ENCODE data around the gene AP2B1. TPM values are rescaled to one million over a fixed set of nuclear protein-coding genes. Genes with fewer than 3 reads are reported as not detected.

The AP2B1 gene
- total and polyA plus RNA-seq, 9 of the 15 experiments (the other 6 are each of a cell fraction or from before 2014, with no cell fraction given) = 60.1 to 287 (median 105) TPM

GRCh38 chr17:35578197-35578928 lies 8.8 kb upstream of the AP2B1 start, which contains the start of gene PEX12 (continued):
- TF ChIP-seq EP400 (IDR thresholded peaks at IDR 0.05) (peak; percentile 98), HDAC1 (IDR thresholded peaks at IDR 0.05) (peak in 1 of 2 experiments; percentile 89; a peak in 2 of 4 replicates), RFX1 (IDR thresholded peaks at IDR 0.05) (no peak), RHOXF2B (CRISPR knock-in tag; conservative IDR thresholded peaks at IDR 0.05) (no peak), MCM3 (IDR thresholded peaks at IDR 0.05) (no peak), ZNF175 (CRISPR knock-in tag; IDR thresholded peaks at IDR 0.05; ENCODE audit: low read depth) (peak; percentile 19; the same call in 1 of the 2 replicates), ELF4 (CRISPR knock-in tag; IDR thresholded peaks at IDR 0.05) (peak; percentile 86), ZNF766 (CRISPR knock-in tag; conservative IDR thresholded peaks at IDR 0.05) (no peak; the same call in 1 of the 2 replicates), RBM34 (IDR thresholded peaks at IDR 0.05; ENCODE audit: borderline replicate concordance, insufficient read depth, low read length) (no peak), ZNF253 (CRISPR knock-in tag; conservative IDR thresholded peaks at IDR 0.05) (no peak), TAF9B (IDR thresholded peaks at IDR 0.05; ENCODE audit: partially characterized antibody) (peak; percentile 88), EHMT2 (IDR thresholded peaks at IDR 0.05) (no peak), KAT2B (IDR thresholded peaks at IDR 0.05; ENCODE audit: low read depth, low read length) (no peak), TCF7L2 (IDR thresholded peaks at IDR 0.05; ENCODE audit: low read depth, low read length) (no peak), ZNF134 (CRISPR knock-in tag; conservative IDR thresholded peaks at IDR 0.05) (no peak), CREB3L1 (IDR thresholded peaks at IDR 0.05; ENCODE audit: borderline replicate concordance, low read depth) (peak; percentile 99), C11orf30 (IDR thresholded peaks at IDR 0.05; ENCODE audit: low read depth) (peak; percentile 92), HMG20A (CRISPR knock-in tag; conservative IDR thresholded peaks at IDR 0.05) (no peak), ZNF263 (CRISPR knock-in tag; IDR thresholded peaks at IDR 0.05; ENCODE audit: borderline replicate concordance) (peak; percentile 21; the same call in 1 of the 2 replicates), SUPT5H (IDR thresholded peaks at IDR 0.05) (peak; percentile 92), CREB1 (IDR thresholded peaks at IDR 0.05) (peak; percentile 97), CREB1 (CRISPR knock-in tag; IDR thresholded peaks at IDR 0.05) (peak; percentile 80), RUNX1 (IDR thresholded peaks at IDR 0.05; ENCODE audit: low read depth) (no peak), PHB (CRISPR knock-in tag; IDR thresholded peaks at IDR 0.05) (no peak; the same call in 1 of the 2 replicates)
- TF ChIP-seq, protein P1, sequence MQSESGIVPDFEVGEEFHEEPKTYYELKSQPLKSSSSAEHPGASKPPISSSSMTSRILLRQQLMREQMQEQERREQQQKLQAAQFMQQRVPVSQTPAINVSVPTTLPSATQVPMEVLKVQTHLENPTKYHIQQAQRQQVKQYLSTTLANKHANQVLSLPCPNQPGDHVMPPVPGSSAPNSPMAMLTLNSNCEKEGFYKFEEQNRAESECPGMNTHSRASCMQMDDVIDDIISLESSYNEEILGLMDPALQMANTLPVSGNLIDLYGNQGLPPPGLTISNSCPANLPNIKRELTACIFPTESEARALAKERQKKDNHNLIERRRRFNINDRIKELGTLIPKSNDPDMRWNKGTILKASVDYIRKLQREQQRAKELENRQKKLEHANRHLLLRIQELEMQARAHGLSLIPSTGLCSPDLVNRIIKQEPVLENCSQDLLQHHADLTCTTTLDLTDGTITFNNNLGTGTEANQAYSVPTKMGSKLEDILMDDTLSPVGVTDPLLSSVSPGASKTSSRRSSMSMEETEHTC (IDR thresholded peaks at IDR 0.05) = no peak
- TF ChIP-seq, protein P2, sequence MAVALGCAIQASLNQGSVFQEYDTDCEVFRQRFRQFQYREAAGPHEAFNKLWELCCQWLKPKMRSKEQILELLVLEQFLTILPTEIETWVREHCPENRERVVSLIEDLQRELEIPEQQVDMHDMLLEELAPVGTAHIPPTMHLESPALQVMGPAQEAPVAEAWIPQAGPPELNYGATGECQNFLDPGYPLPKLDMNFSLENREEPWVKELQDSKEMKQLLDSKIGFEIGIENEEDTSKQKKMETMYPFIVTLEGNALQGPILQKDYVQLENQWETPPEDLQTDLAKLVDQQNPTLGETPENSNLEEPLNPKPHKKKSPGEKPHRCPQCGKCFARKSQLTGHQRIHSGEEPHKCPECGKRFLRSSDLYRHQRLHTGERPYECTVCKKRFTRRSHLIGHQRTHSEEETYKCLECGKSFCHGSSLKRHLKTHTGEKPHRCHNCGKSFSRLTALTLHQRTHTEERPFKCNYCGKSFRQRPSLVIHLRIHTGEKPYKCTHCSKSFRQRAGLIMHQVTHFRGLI (CRISPR knock-in tag; IDR thresholded peaks at IDR 0.05) = no peak

All from K562 (cell line).